ENCODE measurements around the gene DCTN5. TPM values are rescaled to one million over a fixed set of nuclear protein-coding genes. Genes with fewer than 3 reads are reported as not detected.

DCTN5 gene
- total and polyA plus RNA-seq, 2 donors (not counting 3 experiments of a cell fraction or from before 2014, with no cell fraction given) = 51.6 to 80.8 TPM

GRCh38 chr16:23709536-23709935 is 68.3 kb downstream of the DCTN5 start:
- CTCF ChIA-PET = no interaction called here

More at GRCh38 chr16:23709536-23709935, 68.3 kb downstream of the DCTN5 start:
- TF ChIP-seq EZH2 (IDR thresholded peaks at IDR 0.05; ENCODE audit: borderline replicate concordance, low read depth, low read length, severe bottlenecking) = no peak
- TF ChIP-seq POLR2AphosphoS5 (IDR thresholded peaks at IDR 0.05; ENCODE audit: insufficient read depth, low read depth, low read length) = no peak
- no peak for TF ChIP-seq POLR2A (IDR thresholded peaks at IDR 0.05; ENCODE audit: low read depth, low read length)
- TF ChIP-seq MYC (IDR thresholded peaks at IDR 0.05; ENCODE audit: low read depth, low read length) = no peak
- no peak for TF ChIP-seq JUN (IDR thresholded peaks at IDR 0.05; ENCODE audit: borderline replicate concordance, insufficient read depth, insufficient read length, low read depth)
- no peak for TF ChIP-seq MAX (IDR thresholded peaks at IDR 0.05; ENCODE audit: insufficient read depth, insufficient read length)
- TF ChIP-seq FOS (IDR thresholded peaks at IDR 0.05; ENCODE audit: borderline replicate concordance, insufficient read depth, low read length) = no peak
- TF ChIP-seq GATA2 (IDR thresholded peaks at IDR 0.05; ENCODE audit: insufficient read depth, insufficient read length, low read depth, low read length) = no peak
- no peak for TF ChIP-seq CTCF (IDR thresholded peaks at IDR 0.05; ENCODE audit: extremely low read depth in 1 of 2, insufficient read depth in 1 of 2, low read depth in 1 of 2, low read length in 2 of 2)
- BruUV-seq (replicated peaks) = no TSS peak
- no peak overlapping the region for H3K4me2 ChIP-seq (ENCODE audit: insufficient read depth, low read length)
- H4K20me1 ChIP-seq (replicated peaks; ENCODE audit: control insufficient read depth, extremely low read depth, insufficient read depth, low read length) = no peaks in the 10 kb centered on the region
- dilution Hi-C loops (cut with MboI; ENCODE audit: extremely low pct_ligation_motif_present, low sequenced_read_pairs) (no loop called here), intact Hi-C loops (cut with micrococcal nuclease) (no loop called here)
- H3K9me3 ChIP-seq (replicated peaks; ENCODE audit: control insufficient read depth, insufficient read depth, low read length) = no peaks in the 10 kb centered on the region
- H3K36me3 ChIP-seq (ENCODE audit: control insufficient read depth in 2 of 2, extremely low read depth in 1 of 2, insufficient read depth in 2 of 2, low read length in 2 of 2) = no peaks in the 10 kb centered on the region
- H3K27ac ChIP-seq (ENCODE audit: insufficient read depth, low read depth, low read length) = no peak overlapping the region
- H3K27me3 ChIP-seq (ENCODE audit: control insufficient read depth in 2 of 2, insufficient read depth in 2 of 2, low read length in 2 of 2) = peaks cover 13 to 20% of the 10 kb centered on the region in 2 experiments
- no peaks in the 10 kb centered on the region for H3K9me1 ChIP-seq (replicated peaks; ENCODE audit: control insufficient read depth, extremely low read depth, insufficient read depth, low read length)
- H3K9ac ChIP-seq (replicated peaks; ENCODE audit: extremely low read depth, insufficient read depth, low read length) = no peak overlapping the region
- no peaks in the 10 kb centered on the region for H3K4me1 ChIP-seq (ENCODE audit: control insufficient read depth, extremely low read depth, insufficient read depth, low read length)
- no peak overlapping the region for H2AFZ ChIP-seq (ENCODE audit: low read depth, low read length)
- no peaks in the 10 kb centered on the region for H3K79me2 ChIP-seq (ENCODE audit: control insufficient read depth, insufficient read depth, low read length)
- no peak for FAIRE-seq
- no peak for DNase-seq (ENCODE audit: low read depth, low spot score)
- H3K4me3 ChIP-seq (replicated peaks in 1 of 3; ENCODE audit: insufficient read depth in 1 of 3, low read depth in 1 of 3, low read length in 3 of 3) = no peak overlapping the region
- POLR2A ChIA-PET = no interaction called here
